Effector memory CD4-positive, alpha-beta T cell (primary cell): ENCODE data around the gene GRAMD1A.
"Not testable (repeated sequence)": the region's sequence is repeated elsewhere in the genome, so short reads cannot be mapped to it uniquely, and the experiment has no call there.

Experiments used
- DNase-seq, 3 donors: peaks; one replicate each; pipeline ENCODE4 v3.0.0-alpha.2; 2020
- H3K27ac ChIP-seq: 2 replicates; pipeline ENCODE4 v1.7.0; 2013; ENCODE audit warnings: mild to moderate bottlenecking, low read length, moderate library complexity; ENCODE audit not compliant: insufficient read depth, poor library complexity, severe bottlenecking
- H3K27me3 ChIP-seq: replicated peaks from 2 replicates; pipeline ENCODE4 v1.7.0; 2013; ENCODE audit warnings: mild to moderate bottlenecking, low read length; ENCODE audit not compliant: insufficient read depth, control insufficient read depth, poor library complexity, severe bottlenecking
- H3K36me3 ChIP-seq: 2 replicates; pipeline ENCODE4 v1.7.0; 2013; ENCODE audit warnings: mild to moderate bottlenecking, low read length, moderate library complexity; ENCODE audit not compliant: control insufficient read depth, insufficient read depth
- H3K4me1 ChIP-seq: 2 replicates; pipeline ENCODE4 v1.7.0; 2013; ENCODE audit warnings: low read length, mild to moderate bottlenecking; ENCODE audit not compliant: control insufficient read depth, insufficient read depth, poor library complexity, severe bottlenecking
- H3K4me3 ChIP-seq: 2 replicates; pipeline ENCODE4 v1.7.0; 2013; ENCODE audit warnings: low read length, low read depth, mild to moderate bottlenecking; ENCODE audit not compliant: insufficient read depth, poor library complexity, severe bottlenecking
- H3K9me3 ChIP-seq: 2 replicates; pipeline ENCODE4 v1.7.0; 2013; ENCODE audit warnings: mild to moderate bottlenecking, low read length, moderate library complexity; ENCODE audit not compliant: control insufficient read depth

Gene GRAMD1A

DNA sequence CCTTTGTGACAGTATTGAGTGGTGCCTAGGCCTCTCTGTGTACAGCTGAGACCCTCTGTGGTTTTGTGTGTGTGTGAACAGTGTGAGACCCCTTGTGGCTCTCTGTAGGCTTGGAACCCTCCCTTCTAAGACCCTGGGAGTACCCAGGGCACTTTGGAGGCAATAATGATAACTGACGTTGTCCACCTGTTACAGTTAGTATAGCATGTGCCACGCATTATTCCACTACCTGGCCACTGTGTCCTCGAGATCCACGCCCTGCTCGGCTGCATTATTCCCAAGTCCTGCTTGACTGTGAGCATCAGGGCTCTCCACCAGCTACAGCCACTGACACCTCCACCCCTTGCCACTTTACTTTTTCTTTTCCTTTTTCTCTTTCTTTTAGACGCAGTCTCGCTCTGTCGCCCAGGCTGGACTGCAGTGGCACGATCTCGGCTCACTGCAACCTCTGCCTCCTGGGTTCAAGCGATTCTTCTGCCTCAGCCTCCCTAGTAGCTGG lies 2.0 kb downstream of the GRAMD1A start:
- DNase-seq: no peak
- Histone ChIP-seq H3K27ac (peak overlapping the region; percentile 87), H3K27me3 (no peaks in the 10 kb centered on the region), H3K36me3 (peaks cover 13% of the 10 kb centered on the region), H3K9me3 (no peaks in the 10 kb centered on the region), H3K4me1 (peaks cover 63% of the 10 kb centered on the region), H3K4me3 (peak overlapping the region; percentile 71)

DNA sequence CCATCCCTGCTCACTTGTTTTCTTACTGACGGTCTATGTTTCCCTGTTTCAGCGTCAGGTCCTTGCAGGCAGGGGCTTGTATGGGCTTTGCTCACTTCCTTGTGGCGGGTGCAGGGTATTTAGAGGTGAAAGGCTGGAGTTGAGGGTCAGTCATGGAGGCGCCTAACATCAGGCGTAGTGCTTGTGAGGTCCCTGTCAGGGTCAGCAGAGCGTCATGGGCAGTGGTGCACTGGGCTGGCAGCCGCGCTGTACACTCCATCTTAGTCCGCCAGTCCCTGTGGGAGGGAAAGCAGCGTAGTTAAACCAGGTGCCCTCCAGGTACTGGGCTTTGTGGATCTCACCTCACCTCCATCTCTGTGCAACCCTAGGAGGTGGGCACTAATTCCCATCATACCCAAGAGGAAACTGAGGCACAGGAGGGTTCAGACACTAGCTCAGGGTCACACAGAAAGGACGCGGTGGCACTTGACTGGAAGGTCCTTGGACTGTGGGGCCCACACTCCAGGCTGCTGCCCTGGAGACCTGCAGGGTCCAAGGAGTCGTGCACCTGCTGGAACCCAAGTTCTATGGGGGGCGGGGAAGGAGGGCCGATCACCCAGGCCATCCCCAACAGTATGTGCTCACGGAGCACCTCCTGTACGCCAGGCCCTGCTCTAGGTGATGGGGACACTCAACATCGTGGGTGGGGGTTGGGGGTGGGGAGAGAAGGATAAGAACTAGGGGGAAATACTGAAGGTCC lies 4.6 kb downstream of the GRAMD1A start:
- peaks cover 22% of the 10 kb centered on the region for H3K36me3 ChIP-seq
- peaks cover 39% of the 10 kb centered on the region for H3K4me1 ChIP-seq
- DNase-seq: no peak
- H3K4me3 ChIP-seq: no peak overlapping the region
- no peak overlapping the region for H3K27ac ChIP-seq
- no peaks in the 10 kb centered on the region for H3K9me3 ChIP-seq
- no peaks in the 10 kb centered on the region for H3K27me3 ChIP-seq

DNA sequence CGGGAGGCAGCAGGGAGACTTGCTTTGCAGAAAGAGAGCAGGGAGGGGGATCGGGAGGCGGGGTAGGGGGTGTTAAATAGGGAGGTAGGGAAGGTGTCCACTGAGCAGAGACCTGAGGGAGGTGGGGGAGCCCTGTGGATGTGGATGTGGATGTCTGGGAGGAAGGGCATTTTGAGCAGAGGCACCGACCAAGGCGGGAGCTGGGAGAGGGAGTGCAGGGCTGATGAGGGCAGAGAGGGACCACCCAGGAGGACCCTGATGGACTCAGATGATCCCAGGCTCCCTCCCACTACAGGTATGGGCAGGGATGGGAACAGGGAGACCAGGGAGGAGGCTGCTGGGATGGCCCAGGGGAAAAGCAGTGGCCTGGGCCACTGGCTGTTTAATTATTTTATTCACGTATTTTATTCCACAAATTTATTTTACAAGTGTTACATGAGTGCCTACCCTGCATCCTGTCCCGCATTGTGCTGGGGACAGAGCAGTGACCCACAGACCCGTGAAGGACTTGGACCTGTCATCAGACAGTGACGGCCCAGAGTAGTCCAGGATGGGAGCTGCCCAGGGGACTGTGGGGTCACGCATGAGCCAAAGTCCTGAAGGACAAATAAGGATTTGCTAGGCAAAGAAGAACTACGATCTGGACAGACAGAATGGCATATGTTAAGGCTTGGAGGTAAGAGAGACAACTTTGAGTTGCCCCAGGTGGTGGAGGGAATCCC lies 5.3 kb downstream of the GRAMD1A start:
- Histone ChIP-seq H3K27ac (peak overlapping the region; percentile 13), H3K27me3 (no peaks in the 10 kb centered on the region), H3K4me3 (no peak overlapping the region), H3K9me3 (no peaks in the 10 kb centered on the region), H3K4me1 (peaks cover 36% of the 10 kb centered on the region), H3K36me3 (peaks cover 30% of the 10 kb centered on the region)
- no peak for DNase-seq

DNA sequence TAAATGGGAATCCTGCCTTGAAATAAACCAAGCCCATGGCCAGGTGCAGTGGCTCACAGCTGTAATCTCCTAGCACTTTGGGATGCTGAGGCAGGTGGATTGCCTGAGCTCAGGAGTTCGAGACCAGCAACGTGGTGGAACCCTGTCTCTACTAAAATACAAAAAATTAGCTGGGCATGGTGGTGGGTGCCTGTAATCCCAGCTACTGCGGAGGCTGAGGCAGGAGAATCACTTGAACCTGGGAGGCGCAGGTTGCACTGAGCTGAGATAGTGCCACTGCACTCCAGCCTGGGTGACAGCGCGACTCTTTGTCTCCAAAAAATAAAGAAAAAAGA lies 5.9 kb downstream of the GRAMD1A start:
- H3K4me3 ChIP-seq, H3K9me3 ChIP-seq, DNase-seq, H3K27me3 ChIP-seq: not testable (repeated sequence)
- peak overlapping the region; percentile 13 for H3K27ac ChIP-seq
- peaks cover 33% of the 10 kb centered on the region for H3K36me3 ChIP-seq
- peaks cover 37% of the 10 kb centered on the region for H3K4me1 ChIP-seq

DNA sequence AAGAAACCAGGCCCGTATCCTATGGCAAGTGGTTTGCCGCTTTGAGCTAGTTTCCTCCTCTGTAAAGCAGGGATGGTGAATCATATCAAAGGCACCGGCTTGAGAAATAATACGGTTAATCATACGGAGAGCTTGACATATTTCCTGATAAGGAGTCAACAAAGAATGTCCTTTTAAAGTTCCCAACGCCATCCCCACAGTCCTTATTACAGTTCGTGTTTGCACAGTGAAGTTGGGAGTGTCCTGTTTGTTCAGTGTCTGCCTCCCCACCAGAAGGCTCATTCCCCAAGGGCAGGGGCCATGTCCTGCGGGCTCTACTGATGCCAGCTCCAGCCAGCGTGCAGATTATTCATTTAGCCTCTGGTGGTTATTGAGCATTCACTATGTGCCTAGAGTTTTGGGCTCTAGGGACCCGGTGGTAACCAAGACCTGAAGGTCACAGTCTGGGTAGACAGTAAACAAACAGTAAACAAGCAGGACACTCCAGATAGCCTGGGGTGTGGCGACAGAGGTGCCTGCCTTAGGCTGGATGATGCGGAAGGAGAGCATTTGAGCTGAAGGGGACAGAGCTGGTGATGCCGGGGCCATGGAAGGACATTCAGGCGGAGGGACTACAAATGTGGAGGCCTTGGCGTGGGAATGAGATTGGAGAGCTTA lies 6.3 kb downstream of the GRAMD1A start:
- Histone ChIP-seq H3K4me3 (no peak overlapping the region), H3K27me3 (no peaks in the 10 kb centered on the region), H3K36me3 (peaks cover 35% of the 10 kb centered on the region), H3K27ac (peak overlapping the region; percentile 5), H3K4me1 (peaks cover 37% of the 10 kb centered on the region), H3K9me3 (no peaks in the 10 kb centered on the region)
- no peak for DNase-seq

DNA sequence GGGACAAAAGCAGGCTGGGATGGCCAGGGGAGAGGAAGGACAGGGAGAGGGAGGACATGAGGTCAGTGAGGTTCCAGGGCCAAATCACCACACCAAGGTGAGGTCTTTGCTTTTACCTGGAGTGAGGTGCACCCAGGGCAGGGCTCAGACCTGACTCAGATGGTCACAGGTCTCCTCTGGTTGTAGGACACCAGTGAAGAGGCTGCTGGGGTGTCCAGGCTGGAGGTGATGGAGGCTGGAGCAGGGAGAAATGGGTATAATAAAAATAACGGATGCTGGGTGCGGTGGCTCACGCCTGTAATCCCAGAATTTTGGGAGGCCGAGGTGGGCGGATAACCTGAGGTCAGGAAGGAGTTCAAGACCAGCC lies 6.9 kb downstream of the GRAMD1A start:
- no peak for DNase-seq
- Histone ChIP-seq H3K4me1 (peaks cover 37% of the 10 kb centered on the region), H3K9me3 (no peaks in the 10 kb centered on the region), H3K27ac (no peak overlapping the region), H3K36me3 (peaks cover 40% of the 10 kb centered on the region), H3K4me3 (no peak overlapping the region), H3K27me3 (no peaks in the 10 kb centered on the region)

DNA sequence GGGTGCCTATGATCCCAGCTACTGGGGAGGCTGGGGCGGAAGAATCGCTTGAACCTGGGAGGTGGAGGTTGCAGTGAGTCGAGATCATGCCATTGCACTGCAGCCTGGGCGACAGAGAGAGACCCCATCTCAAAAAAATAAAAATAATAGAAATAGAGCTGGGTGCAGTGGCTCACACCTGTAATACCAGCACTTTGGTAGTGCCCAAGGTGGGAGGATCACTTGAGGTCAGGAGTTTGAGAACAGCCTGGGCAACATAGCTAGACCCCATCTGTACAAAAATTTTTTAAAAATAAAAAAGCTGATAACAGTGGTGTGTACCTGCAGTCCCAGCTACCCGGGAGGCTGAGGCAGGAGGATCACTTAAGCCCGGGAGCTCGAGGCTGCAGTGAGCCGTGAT lies 7.3 kb downstream of the GRAMD1A start:
- H3K4me3 ChIP-seq, H3K9me3 ChIP-seq, DNase-seq, H3K27ac ChIP-seq, H3K27me3 ChIP-seq: not testable (repeated sequence)
- Histone ChIP-seq H3K36me3 (peaks cover 40% of the 10 kb centered on the region), H3K4me1 (peaks cover 37% of the 10 kb centered on the region)

DNA sequence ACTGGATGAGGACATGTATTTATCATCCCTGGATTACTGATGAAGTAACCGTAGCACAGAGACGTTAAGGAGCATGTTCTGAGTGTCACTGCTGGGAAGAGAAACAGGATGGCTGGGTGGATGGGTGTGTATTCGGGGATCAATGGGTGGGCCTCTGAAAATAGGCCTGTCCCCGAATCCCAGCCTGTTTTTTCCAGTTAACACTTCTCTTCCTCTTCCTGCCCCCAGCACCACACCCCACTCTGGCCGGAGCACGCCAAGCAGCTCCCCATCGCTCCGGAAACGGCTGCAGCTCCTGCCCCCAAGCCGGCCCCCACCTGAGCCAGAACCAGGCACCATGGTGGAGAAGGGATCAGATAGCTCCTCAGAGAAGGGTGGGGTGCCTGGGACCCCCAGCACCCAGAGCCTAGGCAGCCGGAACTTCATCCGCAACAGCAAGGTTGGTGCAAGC lies 8.8 kb downstream of the GRAMD1A start:
- Histone ChIP-seq H3K4me3 (no peak overlapping the region), H3K9me3 (no peaks in the 10 kb centered on the region), H3K27ac (no peak overlapping the region), H3K4me1 (peaks cover 42% of the 10 kb centered on the region), H3K36me3 (peaks cover 40% of the 10 kb centered on the region), H3K27me3 (no peaks in the 10 kb centered on the region)
- DNase-seq: no peak

DNA sequence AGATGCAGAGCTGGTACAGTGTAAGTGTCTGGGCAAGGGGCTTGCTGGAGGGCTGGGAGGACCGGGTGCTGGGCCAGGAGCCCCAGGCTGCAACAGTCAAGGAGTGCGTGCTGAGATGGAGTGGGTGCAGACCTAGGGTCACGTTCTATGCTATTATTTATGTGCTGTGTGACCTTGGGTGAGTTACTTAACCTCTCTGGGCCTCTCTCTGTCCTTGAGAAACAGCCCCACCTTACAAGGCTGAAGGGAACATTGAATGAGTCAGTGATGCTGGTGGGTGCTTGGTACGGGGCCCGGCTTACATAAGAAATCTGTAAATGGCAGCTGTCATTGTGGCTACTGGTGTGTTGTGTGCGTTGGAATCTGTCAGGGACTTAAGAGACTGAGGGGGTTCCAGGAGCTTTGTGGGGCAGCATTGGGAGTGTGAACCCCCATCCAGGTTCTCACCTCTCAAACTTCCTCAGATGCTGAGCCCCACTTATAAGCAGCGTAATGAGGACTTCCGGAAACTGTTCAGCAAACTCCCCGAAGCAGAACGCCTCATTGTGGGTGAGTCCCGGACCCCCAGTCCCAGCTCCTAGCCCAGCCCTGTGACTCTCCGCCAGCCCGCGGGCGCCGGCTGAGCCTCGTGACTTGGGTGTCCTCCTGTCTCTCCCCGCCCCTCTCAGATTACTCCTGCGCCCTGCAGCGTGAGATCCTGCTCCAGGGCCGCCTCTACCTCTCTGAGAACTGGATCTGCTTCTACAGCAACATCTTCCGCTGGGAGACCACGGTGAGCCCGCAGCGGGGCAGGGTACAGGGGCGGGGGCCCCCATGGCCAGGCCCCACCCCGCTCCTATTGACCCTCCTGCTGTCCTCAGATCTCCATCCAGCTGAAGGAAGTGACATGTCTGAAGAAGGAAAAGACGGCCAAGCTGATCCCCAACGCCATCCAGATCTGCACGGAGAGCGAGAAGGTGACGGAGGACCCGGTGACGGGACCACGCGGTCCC lies 9.6 kb downstream of the GRAMD1A start:
- H3K9me3 ChIP-seq: no peaks in the 10 kb centered on the region
- peaks cover 42% of the 10 kb centered on the region for H3K4me1 ChIP-seq
- H3K4me3 ChIP-seq: no peak overlapping the region
- H3K27ac ChIP-seq: no peak overlapping the region
- no peaks in the 10 kb centered on the region for H3K27me3 ChIP-seq
- peaks cover 40% of the 10 kb centered on the region for H3K36me3 ChIP-seq
- DNase-seq: no peak
